ENCODE measurements around the gene TAGLN2. TPM values are rescaled to one million over a fixed set of nuclear protein-coding genes. Genes with fewer than 3 reads are reported as not detected.

The TAGLN2 gene
- total and polyA plus RNA-seq, 9 of the 15 experiments (the other 6 are each of a cell fraction or from before 2014, with no cell fraction given) = 192 to 683 (median 455) TPM

- no peak for TF ChIP-seq KLF1 (tag; IDR thresholded peaks at IDR 0.05)
- TF ChIP-seq, protein P1, sequence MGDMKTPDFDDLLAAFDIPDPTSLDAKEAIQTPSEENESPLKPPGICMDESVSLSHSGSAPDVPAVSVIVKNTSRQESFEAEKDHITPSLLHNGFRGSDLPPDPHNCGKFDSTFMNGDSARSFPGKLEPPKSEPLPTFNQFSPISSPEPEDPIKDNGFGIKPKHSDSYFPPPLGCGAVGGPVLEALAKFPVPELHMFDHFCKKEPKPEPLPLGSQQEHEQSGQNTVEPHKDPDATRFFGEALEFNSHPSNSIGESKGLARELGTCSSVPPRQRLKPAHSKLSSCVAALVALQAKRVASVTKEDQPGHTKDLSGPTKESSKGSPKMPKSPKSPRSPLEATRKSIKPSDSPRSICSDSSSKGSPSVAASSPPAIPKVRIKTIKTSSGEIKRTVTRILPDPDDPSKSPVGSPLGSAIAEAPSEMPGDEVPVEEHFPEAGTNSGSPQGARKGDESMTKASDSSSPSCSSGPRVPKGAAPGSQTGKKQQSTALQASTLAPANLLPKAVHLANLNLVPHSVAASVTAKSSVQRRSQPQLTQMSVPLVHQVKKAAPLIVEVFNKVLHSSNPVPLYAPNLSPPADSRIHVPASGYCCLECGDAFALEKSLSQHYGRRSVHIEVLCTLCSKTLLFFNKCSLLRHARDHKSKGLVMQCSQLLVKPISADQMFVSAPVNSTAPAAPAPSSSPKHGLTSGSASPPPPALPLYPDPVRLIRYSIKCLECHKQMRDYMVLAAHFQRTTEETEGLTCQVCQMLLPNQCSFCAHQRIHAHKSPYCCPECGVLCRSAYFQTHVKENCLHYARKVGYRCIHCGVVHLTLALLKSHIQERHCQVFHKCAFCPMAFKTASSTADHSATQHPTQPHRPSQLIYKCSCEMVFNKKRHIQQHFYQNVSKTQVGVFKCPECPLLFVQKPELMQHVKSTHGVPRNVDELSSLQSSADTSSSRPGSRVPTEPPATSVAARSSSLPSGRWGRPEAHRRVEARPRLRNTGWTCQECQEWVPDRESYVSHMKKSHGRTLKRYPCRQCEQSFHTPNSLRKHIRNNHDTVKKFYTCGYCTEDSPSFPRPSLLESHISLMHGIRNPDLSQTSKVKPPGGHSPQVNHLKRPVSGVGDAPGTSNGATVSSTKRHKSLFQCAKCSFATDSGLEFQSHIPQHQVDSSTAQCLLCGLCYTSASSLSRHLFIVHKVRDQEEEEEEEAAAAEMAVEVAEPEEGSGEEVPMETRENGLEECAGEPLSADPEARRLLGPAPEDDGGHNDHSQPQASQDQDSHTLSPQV (IDR thresholded peaks at IDR 0.05) = 0 out of 2 replicates have a peak, but pooled peaks have one; percentile 46
- peak; percentile 33 for TF ChIP-seq HNRNPLL (IDR thresholded peaks at IDR 0.05; ENCODE audit: low read depth, low read length, poor library complexity, severe bottlenecking)
- TF ChIP-seq ZBTB26 (CRISPR knock-in tag; IDR thresholded peaks at IDR 0.05) = 0 out of 2 replicates have a peak, but pooled peaks have one; percentile 62
- TF ChIP-seq RBFOX2 (IDR thresholded peaks at IDR 0.05; ENCODE audit: low read depth, low read length) = peak; percentile 71
- no peak for TF ChIP-seq ERF (CRISPR knock-in tag; IDR thresholded peaks at IDR 0.05)
- TF ChIP-seq SIN3A (IDR thresholded peaks at IDR 0.05; ENCODE audit: borderline replicate concordance in 2 of 2, control insufficient read depth in 1 of 2, low read depth in 2 of 2, low read length in 2 of 2) = peak in 1 of 2 experiments; percentile 35; a peak in 2 of 4 replicates
- no peak for TF ChIP-seq GTF2A2 (tag; IDR thresholded peaks at IDR 0.05)
- TF ChIP-seq ZNF354B (CRISPR knock-in tag; IDR thresholded peaks at IDR 0.05) = no peak
- peak; percentile 23 for TF ChIP-seq KDM5B (IDR thresholded peaks at IDR 0.05; ENCODE audit: insufficient replicate concordance, low read depth, low read length)
- peak; percentile 91 for TF ChIP-seq ZC3H4 (CRISPR knock-in tag; IDR thresholded peaks at IDR 0.05; ENCODE audit: borderline replicate concordance)
- TF ChIP-seq CHD1 (IDR thresholded peaks at IDR 0.05; ENCODE audit: low read length) = peak; percentile 36
- peak in 1 of 2 experiments; percentile 13; a peak in 2 of 4 replicates for TF ChIP-seq ETV6 (IDR thresholded peaks at IDR 0.05; ENCODE audit: borderline replicate concordance in 1 of 2, low read depth in 2 of 2, low read length in 1 of 2)
- 0 out of 2 replicates have a peak, but pooled peaks have one; percentile 23 for TF ChIP-seq ETV6 (CRISPR knock-in tag; IDR thresholded peaks at IDR 0.05; ENCODE audit: borderline replicate concordance)
- peak; percentile 35; the same call in 1 of the 2 replicates for TF ChIP-seq OTX1 (CRISPR knock-in tag; IDR thresholded peaks at IDR 0.05)
- 0 out of 4 replicates have a peak, but pooled peaks of 1 of the 2 experiments have one; percentile 19 for TF ChIP-seq KDM1A (IDR thresholded peaks at IDR 0.05)
- peak; percentile 10; the same call in 1 of the 2 replicates for TF ChIP-seq MTA3 (IDR thresholded peaks at IDR 0.05; ENCODE audit: borderline replicate concordance)
- peak; percentile 50; the same call in 1 of the 2 replicates for TF ChIP-seq SMAD4 (CRISPR knock-in tag; conservative IDR thresholded peaks at IDR 0.05)
- peak; percentile 46 to 95; a peak in 3 of 4 replicates for TF ChIP-seq MAZ (CRISPR knock-in tag; conservative IDR thresholded peaks at IDR 0.05 in 1 of 2, IDR thresholded peaks at IDR 0.05 in 1 of 2)
- TF ChIP-seq SMARCA5 (IDR thresholded peaks at IDR 0.05) = peak; percentile 23; the same call in 1 of the 2 replicates
- peak; percentile 33 for TF ChIP-seq CBFA2T2 (conservative IDR thresholded peaks at IDR 0.05)
Measured at GRCh38 chr1:159923203-159924024, 1.9 kb downstream of the TAGLN2 start (continued).
